Activated T-helper 9 cell treated with anti-CD3 and anti-CD28 coated beads, Interleukin-2, amount 50 U/mL, for 16 hours (primary cell): ENCODE results near the gene HNRNPK.
"Not testable (repeated sequence)": the region's sequence is repeated elsewhere in the genome, so short reads cannot be mapped to it uniquely, and the experiment has no call there.

Experiments
- DNase-seq: peaks from one replicate; pipeline ENCODE4 v3.0.0-alpha.2; 2020; ENCODE audit warnings: low read depth

The HNRNPK gene

DNA sequence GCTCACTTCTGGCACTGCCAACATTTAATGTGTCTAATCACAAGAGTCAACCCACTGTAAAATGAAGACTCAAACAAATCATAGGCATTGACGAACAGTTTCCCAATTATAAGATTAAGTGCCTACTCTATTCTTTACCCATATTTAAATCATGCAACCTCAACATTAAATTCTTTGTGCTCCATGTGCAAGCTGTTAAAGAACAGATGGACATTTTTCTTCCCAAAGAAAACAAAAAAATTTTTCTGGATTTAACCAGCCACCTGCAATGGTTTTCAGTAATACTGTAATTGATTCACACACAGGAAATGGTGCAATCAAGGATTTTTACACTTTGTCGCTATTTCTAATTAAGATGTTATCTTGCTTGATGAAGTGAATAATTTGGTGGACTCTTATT, 3.6 kb downstream of the HNRNPK start:
- DNase-seq: no peak

DNA sequence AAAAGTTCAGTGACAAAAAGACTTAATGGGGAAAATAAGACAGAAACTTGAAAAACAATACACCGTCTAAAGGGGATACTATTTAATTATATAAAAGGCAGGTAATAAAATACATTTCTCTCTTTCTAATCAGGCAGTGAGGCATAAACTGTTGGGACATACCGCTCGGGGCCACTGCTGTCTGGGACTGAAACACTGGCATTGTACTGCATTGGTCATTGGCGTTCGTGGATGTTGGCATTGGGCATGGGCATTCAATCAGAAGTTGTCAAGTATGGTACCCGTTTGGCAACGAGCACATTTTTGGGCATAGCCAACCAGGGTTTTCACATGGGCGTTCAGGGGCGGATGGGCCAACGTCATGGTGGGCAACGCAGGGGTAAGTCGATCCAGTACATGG, 4.7 kb downstream of the HNRNPK start:
- no peak for DNase-seq

DNA sequence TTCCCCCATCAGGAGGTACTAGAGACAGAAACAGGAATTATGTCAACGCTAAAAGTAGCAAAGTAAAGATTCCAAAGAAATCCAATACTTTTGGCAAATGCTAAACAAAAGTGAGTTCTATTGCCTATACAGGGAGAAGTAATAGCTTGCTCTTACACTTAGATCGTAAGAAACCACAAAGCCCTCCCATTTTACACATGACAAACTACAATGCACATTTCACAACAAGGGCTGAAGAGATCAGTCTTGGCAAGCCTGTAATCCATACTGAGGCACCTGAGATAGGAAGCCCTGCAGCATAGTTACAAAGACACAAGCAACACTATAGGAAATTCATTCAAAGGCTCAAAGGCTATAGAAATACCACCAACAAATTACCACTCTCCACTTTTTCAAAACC, 7.7 kb downstream of the HNRNPK start:
- no peak for DNase-seq

DNA sequence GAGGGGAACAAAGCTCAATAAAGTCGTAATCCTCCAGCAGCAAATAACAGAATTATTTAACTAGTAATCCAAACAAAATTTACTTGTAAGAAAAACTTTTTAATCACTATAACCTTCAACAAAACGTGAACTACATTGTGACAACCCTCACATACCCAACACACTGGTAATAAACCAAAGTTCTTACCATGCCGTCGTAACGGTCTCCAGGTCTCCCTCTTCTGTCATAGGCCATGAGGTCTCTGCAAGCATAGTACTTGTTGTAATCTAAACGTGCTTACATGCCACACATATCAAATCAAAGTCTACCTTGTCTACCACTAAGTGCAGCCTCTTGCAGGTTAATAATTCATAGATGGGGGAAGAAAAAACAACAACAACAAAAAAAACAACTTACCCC, 8.5 kb downstream of the HNRNPK start:
- no peak for DNase-seq

DNA sequence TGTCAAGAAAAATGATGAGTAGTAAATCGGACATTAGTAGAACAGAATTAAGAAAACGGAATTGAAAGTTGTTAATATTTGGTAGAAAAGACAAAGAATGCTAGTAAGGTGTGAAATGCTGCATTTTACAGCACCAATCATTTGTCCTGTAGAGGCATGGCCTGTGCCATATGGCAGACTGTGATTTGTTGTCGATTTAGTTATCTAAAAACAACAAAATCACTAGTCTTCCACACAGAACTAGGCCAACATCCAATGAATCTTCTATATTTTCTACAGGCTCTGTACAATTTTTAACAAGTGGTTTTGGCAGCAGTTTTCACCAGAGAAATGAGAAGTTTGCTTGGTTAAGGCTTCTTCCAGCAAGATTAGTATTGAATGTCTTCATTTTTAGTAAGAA, 10.4 kb downstream of the HNRNPK start:
- DNase-seq: no peak

DNA sequence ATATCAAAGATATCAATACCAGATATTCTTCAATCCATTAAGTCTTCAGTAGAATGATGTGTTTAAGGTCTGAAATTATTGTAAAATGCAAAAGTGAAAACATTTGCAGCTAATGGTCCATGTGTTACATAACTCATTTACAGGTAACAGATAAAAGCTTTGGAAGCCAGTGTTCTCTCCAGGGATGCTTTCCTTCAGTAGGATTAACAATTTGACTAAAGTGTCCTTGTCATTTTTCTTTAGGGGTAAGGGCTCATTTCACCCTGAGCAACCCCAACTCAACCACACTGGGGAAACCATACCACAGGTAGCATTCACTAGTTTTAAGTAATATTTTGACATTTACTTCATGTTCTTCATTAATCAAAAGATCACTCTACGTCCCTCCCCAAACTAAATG, 12.9 kb downstream of the HNRNPK start:
- DNase-seq: no peak

DNA sequence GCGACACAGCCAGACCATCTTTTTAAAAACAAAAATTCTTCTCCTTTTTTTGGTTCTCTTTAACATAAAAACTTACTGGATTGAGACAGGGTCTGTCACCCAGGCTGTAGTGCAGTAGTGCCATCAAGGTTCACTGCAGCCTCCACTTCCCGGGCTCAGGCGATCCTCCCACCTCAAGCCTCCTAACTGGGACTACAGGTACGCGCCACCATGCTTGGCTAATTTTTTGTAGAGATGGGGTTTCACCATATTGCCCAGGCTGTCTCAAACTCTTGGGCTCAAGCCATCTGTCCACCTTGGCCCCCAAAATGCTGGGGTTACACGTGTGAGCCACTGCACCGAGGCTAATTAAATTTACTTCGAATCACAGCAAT, 13.8 kb downstream of the HNRNPK start:
- no peak for DNase-seq

DNA sequence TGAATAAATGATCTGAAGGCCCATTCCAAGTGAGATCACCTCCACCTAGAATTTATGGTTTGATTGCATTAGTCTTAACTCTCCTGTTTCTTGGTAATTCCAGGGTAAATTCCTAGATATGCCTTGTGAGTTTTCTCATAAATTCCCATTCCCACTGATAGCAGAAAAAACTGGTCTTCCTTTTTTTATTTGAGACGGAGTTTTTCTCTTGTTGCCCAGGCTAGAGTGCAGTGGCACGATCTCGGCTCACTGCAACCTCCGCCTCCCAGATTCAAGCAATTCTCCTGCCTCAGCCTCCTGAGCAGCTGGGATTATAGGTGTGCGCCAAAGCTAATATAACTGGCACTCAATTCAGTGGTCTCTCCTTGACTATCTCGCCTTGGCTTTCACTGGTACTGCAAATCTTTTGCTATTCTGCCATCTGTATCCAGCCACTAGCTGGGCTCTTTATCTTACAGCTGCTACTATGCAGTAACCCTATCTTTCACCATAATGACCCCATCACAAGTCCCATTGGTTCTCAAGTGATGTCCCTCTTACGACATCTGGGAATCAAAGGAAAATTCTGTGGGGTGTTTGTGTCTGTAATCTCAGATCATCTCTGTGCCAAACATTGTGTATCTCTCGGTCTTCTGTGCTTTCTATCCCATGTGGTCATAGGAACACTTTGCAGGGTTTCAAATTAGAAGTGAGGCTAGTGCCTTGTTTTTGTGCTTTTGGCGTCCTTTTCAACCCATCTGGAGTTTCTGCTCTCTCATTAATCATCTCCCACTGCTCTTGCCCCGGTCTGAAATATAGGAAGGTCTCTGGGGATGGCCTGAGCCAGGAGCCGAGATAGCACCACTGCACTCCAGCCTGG, 14.4 kb downstream of the HNRNPK start:
- no peak for DNase-seq

DNA sequence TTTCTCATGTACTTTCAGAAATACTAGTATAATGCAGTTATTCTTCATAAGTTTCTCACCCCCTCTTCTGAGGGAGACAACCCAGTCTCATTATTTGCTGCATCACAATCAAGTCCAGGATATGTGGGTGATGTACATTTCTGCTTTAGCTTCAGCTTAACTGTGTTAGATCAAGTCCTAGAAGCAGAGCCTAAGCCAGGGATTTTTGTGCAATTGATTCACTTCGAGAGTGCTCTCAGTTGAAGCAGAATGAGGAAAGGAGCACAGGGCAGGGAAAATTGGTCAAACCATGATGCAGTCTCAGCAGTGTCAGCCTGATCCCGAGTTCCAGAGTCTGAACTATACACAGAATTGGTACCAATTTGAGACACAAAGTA, 15.1 kb downstream of the HNRNPK start:
- no peak for DNase-seq

DNA sequence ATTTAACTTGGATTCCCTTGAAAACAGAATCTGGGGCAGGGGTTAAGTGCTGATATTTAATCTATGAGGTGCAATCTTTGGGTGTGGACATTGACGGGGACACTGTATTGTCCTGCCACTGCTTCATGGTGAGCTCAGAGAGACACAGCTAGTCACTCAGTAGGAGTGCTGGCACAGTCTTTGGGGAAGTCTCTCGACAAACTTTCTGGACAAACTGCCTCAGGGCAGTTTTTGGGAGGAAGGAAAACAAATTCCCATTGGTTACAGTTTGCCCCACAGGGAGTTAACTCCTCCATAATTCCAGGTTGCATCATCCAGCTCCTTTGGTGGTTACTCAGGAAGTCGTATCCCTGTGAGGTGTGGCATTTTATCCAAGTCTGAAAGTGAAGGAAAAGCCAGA, 17.9 kb downstream of the HNRNPK start:
- no peak for DNase-seq

DNA sequence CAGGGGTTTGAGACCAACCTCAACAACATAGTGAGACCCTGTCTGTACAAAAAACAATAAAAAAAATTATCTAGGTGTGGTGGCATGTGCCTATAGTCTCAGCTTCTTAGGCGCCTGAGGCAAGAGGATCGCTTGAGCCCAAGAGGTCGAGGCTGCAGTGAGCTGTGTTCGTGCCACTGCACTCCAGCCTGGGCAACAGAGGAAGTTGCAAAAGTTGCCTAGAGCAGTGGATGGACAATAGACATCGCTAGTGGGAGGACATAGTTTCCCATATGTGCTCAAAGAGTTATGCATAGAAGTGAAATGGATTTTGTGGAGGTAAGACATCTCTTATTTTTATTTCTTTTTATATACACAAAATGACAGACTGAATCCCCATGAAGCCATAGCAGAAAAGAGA, 19.0 kb downstream of the HNRNPK start:
- no peak for DNase-seq

DNA sequence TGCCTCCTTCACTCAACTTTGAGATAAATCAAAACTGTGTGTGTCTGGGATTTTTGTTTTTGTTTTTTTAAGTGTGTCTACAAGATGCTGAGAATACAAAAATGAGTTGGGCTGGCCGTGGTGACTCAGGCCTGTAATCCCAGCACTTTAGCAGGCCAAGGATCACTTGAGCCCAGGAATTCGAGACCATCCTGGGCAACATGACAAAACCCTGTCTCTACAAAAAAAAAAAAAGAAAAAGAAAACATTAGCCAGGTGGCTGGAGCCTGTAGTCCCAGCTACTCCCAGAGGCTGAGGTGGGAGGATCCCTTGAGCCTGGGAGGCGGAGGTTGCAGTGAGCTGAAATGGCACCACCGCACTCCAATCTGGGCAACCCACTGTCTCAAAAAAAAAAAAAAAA, 21.0 kb downstream of the HNRNPK start:
- DNase-seq: no peak

DNA sequence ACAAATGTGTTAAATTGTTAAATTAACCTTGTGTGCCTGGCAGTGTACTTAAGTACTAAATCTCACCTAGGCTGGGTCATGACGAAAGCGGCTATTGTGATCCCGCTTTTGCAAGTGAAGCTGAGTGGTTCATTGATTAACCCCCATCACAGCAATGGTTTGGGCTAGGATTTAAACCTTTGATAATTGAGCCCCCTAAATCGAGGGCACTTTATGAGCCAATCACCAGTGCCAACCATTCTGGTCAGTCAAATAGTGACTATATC, 22.8 kb downstream of the HNRNPK start:
- no peak for DNase-seq

DNA sequence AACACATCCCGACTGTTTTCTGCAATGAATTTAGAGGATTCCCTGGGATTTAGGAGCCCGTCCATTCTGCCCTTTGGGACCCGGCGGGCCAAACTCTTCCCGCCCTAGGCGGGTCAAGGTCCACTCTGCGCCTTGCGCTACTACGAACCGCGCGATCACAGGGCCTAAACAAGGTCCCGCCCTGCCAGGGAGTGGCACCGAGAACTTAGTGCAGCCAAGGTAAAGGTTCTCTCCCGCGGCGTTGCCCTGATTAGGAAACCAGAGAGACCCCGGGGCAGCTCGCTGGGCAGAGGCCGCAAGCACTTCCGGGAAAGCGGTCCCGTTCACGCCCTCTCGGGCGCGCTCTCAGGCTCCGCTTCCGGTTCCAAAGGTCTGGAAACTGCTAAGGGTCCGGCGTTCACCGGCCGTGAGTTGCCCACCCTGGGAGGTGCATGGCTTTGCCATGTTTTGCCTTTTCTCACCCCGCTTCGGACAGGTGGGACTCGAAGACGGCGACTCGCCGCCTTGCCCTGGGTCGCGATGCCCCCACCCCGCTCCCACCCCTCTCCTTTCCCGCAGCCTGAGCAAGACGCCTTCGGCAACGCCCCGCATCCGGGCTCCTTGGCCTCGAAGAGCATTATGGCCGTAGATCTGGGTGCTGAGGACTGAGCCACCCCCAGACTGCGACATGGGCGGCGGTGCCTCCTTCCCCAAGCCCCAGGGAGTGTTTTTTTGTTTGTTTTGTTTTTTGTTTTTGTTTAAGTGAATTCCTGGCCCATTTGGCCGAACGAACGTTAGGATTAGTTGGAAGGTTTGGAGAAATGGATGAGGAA, 23.4 kb downstream of the HNRNPK start:
- peak; percentile 45 for DNase-seq

DNA sequence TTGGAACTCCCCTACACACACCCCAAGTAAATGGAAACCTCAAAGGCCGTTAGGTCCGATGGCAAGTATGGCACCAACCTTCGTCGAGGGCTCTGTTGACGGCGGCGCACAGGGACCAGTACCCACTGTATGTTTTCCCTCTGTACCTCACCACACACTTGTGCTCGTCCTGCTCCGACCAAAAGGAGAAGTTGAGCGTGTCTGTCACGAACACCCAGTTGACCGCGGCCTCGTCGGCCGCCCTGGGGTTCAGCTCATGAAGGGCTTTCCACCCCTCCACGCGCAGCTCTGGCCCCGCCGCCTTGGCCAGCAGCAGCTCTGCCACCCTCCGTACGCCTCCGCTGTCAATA, 24.0 kb downstream of the HNRNPK start:
- peak; percentile 13 for DNase-seq

DNA sequence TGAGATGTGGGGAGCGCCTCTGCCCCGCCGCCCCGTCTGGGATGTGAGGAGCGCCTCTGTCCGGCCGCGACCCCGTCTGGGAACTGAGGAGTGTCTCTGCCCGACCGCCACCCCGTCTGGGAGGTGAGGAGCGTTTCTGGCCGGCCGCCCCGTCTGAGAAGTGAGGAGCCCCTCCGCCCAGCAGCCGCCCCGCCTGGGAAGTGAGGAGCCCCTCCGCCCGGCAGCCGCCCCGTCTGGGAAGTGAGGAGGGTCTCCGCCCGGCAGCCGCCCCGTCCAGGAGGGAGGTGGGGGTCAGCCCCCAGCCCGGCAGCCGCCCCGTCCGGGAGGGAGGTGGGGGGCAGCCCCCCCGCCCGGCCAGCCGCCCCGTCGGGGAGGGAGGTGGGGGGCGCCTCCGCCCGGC, 31.9 kb downstream of the HNRNPK start:
- not testable (repeated sequence) for DNase-seq

DNA sequence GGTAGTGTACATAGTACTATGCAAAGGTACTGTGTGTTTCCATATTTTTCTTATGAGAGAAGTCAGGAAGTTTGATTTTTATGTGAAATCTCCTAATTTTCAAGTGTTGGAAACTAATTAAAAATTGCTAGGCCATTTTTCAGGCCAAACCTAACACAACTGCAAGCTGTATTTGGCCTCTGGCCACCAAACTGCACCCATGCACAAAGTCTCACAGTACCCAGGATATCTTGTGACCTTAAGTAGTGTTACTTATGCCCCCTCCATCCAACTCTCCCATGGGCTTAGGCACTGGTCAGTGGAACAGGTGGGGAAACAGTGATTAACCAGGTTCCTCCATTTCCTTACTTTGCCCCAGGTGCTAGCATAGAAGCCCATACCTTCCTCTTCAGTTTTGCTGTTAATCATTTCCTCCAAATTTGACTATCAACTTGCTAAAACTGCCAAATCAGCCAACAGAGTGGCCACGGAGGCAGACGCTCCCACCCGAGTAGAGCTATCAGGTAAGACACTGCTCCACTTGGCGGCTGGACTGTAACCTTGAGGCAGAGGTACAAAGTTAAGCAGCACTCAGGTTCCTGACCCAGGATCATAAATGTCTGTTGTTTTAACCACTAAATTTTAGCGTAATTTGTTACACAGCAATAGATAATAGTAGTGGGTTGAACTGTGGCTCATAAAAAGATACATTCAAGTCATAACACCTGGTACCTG, 39.3 kb downstream of the HNRNPK start:
- no peak for DNase-seq

DNA sequence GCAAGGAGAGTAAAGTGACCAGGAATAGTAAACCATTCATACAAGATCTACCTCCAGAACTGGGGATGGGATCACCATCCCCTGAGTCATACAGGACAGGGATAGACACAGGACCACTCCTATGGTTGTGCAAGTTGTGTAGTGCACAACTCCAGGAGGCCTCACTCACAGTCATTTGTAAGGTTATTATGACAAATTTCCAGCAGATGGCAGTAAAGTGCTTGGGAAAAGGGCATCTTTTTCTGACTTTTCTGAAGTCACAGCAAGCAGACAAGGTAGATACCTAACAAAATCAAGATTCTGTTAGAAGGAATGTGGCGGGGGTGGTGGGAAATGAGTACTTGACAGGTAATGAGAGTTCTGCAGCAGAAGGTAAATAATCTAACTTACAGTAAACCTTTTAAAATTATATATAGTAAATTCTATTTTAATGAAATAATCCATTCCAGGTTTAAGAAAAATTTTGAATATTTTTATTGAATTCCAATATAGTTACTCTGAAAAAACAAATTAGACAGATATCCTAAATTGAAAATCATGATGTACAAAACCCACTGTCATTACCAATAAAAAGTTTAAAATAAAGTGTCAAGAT, 42.1 kb downstream of the HNRNPK start:
- DNase-seq: no peak

DNA sequence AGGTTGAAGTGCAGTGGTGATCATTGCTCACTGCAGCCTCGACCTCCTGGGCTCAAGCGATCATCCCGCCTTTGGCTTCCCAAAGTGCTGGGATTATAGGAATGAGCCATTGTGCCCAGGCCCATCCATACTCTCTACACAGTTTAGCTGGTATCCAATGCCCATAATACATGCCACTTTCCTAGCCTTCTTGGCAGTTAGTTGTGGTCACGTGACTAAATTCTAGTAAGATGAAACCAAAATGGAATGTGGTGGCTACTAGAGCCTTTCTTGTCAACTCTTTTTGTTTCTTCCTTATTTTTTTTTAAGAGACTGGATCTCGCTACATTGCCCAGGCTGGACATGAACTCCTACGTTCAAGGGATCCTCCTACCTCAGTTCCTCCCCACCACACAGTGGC, 43.5 kb downstream of the HNRNPK start:
- DNase-seq: no peak

DNA sequence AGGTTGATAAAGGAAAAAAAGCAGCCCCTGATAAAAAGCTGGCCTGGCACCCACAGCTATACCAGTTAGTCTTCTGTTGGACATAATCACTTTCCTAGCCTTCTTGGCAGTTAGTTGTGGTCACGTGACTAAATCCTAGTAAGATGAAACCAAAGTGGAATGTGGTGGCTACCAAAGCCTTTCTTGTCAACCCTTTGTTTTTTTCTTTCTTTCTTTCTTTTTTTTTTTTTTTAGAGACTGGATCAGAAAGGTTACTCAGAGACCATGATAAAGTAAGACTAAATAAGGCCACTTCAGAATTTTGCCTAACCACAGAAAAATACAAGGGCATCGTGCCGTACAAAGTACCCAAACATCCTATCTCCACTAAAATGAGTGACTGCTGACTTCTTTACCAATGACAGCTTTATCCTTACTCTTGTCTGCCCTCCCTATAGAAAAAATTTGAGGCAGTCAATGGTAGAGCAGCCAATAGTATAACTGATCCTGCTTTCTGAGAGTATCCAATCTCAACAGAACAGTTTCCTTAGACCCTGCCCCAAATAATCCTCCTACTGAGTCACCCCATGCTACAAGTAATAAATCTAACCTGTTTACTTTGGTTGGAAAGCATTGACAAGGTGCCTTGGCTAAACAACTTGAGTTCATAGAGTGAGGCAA, 44.6 kb downstream of the HNRNPK start:
- DNase-seq: no peak

DNA sequence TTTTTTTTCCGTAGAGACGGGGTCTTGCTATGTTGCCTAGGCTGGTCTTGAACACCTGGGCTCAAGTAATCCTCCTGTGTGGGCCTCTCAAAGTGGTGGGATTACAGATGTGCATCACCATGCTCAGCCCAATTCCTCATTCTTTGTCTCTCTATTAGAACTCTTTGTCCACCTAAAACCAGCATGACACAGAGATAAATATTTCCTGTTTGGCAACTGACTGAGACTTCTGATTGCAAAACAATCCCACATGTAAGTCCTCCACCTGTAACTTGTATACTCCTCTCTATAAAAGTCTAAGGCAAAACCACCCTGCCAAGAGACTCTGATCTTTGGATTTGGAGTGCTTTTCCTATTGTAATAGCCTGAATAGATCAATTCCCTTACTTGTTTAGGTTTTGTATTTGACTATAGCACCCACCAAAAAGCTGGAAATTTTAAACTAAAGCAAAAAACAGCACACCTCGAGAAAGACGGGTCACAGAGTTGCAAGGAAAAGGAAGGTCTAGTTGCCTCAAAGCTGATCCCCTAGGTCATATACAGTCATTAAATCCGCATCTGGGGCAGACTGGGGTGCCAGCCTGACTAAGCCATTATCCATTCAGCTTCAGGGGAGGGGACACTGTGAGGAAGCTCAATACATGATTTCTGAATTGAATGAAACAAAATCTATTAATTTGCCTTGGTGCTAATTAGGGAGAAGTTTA, 45.3 kb downstream of the HNRNPK start:
- DNase-seq: no peak

DNA sequence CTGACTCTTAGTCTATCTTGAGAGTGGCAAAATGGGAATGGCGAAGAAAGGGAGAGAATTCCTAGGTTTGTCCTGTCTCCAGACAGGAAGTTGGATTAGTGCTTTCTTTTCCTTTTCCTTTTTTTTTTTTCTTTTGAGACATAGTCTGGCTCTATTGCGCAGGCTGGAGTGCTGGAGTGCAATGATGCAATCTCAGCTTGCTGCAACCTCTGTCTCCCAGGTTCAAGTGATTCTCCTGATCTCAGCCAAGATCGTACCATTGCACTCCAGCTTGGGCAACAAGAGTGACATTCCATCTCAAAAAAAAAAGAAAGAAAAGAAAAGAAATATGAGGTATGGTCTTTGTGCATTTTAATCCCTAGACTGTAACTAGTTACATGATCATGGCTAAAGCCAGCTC, 46.2 kb downstream of the HNRNPK start:
- DNase-seq: no peak
